H1 (cell line): ENCODE results near the gene MRE11. TPM values are rescaled to one million over a fixed set of nuclear protein-coding genes. Genes with fewer than 3 reads are reported as not detected.

Experiments used
- CTCF ChIA-PET: fragments of 300-600 bp; sonication (Branson Sonifier 250); formaldehyde crosslinking; loops from one replicate; lab custom pipeline; 2021; ENCODE audit not compliant: partially characterized antibody; lab: Charles Lee
- POLR2A ChIA-PET: fragments of 300-600 bp; sonication (Branson Sonifier 250); formaldehyde crosslinking; loops from one replicate; lab custom pipeline; 2021; ENCODE audit warnings: inconsistent platforms; ENCODE audit not compliant: partially characterized antibody; lab: Charles Lee
- DNase-seq, 2 experiments: peaks; one replicate each; pipeline versions ENCODE4 v3.0.0 to v3.0.0-alpha.2; 2010 to 2022; ENCODE audit warnings: low spot score in 2 of 2, low read depth in 1 of 2, mixed read lengths in 1 of 2
- FAIRE-seq: peaks from 2 replicates; lab custom pipeline; 2011; peaks lifted over from hg19 to GRCh38; lab: Jason Lieb, UNC
- H2AFZ ChIP-seq: 2 replicates; pipeline ENCODE4 v1.8.1; 2012; ENCODE audit warnings: low read length, inconsistent platforms
- H2AK5ac ChIP-seq: 2 replicates; pipeline ENCODE4 v1.6.1; 2013; ENCODE audit warnings: low read depth, low read length
- H2BK120ac ChIP-seq: replicated peaks from 2 replicates; pipeline ENCODE3; 2013; ENCODE audit warnings: low read depth, low read length, inconsistent platforms
- H2BK12ac ChIP-seq: 2 replicates; pipeline ENCODE4 v1.6.1; 2013; ENCODE audit warnings: low read depth, low read length
- H2BK15ac ChIP-seq: 2 replicates; pipeline ENCODE4 v1.6.1; 2013; ENCODE audit warnings: low read length
- H2BK20ac ChIP-seq: 2 replicates; pipeline ENCODE4 v1.6.1; 2013; ENCODE audit warnings: low read length
- H2BK5ac ChIP-seq: 2 replicates; pipeline ENCODE4 v1.6.1; 2013; ENCODE audit warnings: low read depth, low read length
- H3K14ac ChIP-seq: 2 replicates; pipeline ENCODE4 v1.6.1; 2013; ENCODE audit warnings: inconsistent platforms; ENCODE audit not compliant: insufficient read length
- H3K18ac ChIP-seq: 2 replicates; pipeline ENCODE4 v1.6.1; 2013; ENCODE audit warnings: low read length; ENCODE audit errors: extremely low read depth
- H3K23ac ChIP-seq: 2 replicates; pipeline ENCODE4 v1.6.1; 2013; ENCODE audit warnings: inconsistent platforms; ENCODE audit not compliant: insufficient read length
- H3K23me2 ChIP-seq: 2 replicates; pipeline ENCODE4 v1.6.1; 2013; ENCODE audit warnings: low read depth, low read length
- H3K27ac ChIP-seq: 2 replicates; pipeline ENCODE4 v1.6.1; 2011; ENCODE audit warnings: low read depth, low read length, inconsistent platforms
- H3K27me3 ChIP-seq, 4 experiments: replicated peaks in 1 of 4; 1 replicate in 1 of 4; 2 replicates in 3 of 4; pipeline versions ENCODE4 v1.6.1 to v1.8.1; 2011 to 2013; ENCODE audit warnings: low read length in 3 of 4, mild to moderate bottlenecking in 3 of 4, inconsistent platforms in 2 of 4, mixed read lengths in 2 of 4, moderate library complexity in 1 of 4; ENCODE audit not compliant: control insufficient read depth in 3 of 4, insufficient read depth in 3 of 4; ENCODE audit errors: extremely low read depth in 1 of 4
- H3K36me3 ChIP-seq, 4 experiments: 2 replicates each; pipeline versions ENCODE4 v1.6.1 to v1.8.1; 2011 to 2013; ENCODE audit warnings: mild to moderate bottlenecking in 4 of 4, low read length in 3 of 4, moderate library complexity in 2 of 4, control low read depth in 1 of 4, inconsistent platforms in 1 of 4; ENCODE audit not compliant: insufficient read depth in 4 of 4, control insufficient read depth in 2 of 4
- H3K4ac ChIP-seq: replicated peaks from 2 replicates; pipeline ENCODE3; 2013; ENCODE audit warnings: low read length, low read depth, mixed read lengths, inconsistent platforms; ENCODE audit not compliant: insufficient read length
- H3K4me1 ChIP-seq, 4 experiments: replicated peaks in 1 of 4; 1 replicate in 1 of 4; 2 replicates in 3 of 4; pipeline versions ENCODE4 v1.6.1 to v1.8.1; 2011 to 2013; ENCODE audit warnings: low read length in 3 of 4, inconsistent platforms in 2 of 4, mixed read lengths in 1 of 4; ENCODE audit not compliant: insufficient read depth in 4 of 4, control insufficient read depth in 3 of 4
- H3K4me2 ChIP-seq, 2 experiments: 2 replicates each; pipeline versions ENCODE4 v1.6.1 to v1.8.1; 2011 to 2013; ENCODE audit warnings: low read depth in 2 of 2, low read length in 2 of 2, control low read depth in 1 of 2, inconsistent platforms in 1 of 2, mild to moderate bottlenecking in 1 of 2; ENCODE audit not compliant: insufficient read depth in 1 of 2
- H3K4me3 ChIP-seq, 4 experiments: fragments of 200-600, 300-600 bp in 1 of 4; sonication (generic), shearing (Covaris generic), sonication (Bioruptor Twin) in 1 of 4; 2 replicates each; pipeline versions ENCODE4 v1.5.1 to v1.8.1; 2011 to 2016; ENCODE audit warnings: low read length in 4 of 4, low read depth in 3 of 4, control low read depth in 2 of 4, inconsistent platforms in 2 of 4, mild to moderate bottlenecking in 2 of 4, mixed read lengths in 1 of 4, moderate library complexity in 1 of 4; ENCODE audit not compliant: insufficient read depth in 2 of 4; ENCODE audit errors: extremely low read depth in 1 of 4
- H3K56ac ChIP-seq: replicated peaks from 2 replicates; pipeline ENCODE3; 2013; ENCODE audit warnings: low read depth, mild to moderate bottlenecking, mixed read lengths, low read length, inconsistent platforms; ENCODE audit not compliant: insufficient read length
- H3K79me1 ChIP-seq: 2 replicates; pipeline ENCODE4 v1.6.1; 2013; ENCODE audit warnings: low read depth, low read length, control low read depth
- H3K79me2 ChIP-seq, 2 experiments: 2 replicates each; pipeline versions ENCODE4 v1.6.1 to v1.8.1; 2012 to 2013; ENCODE audit warnings: low read length in 2 of 2, mild to moderate bottlenecking in 2 of 2, inconsistent platforms in 1 of 2; ENCODE audit not compliant: insufficient read depth in 2 of 2, control insufficient read depth in 1 of 2
- H3K9ac ChIP-seq, 4 experiments: replicated peaks in 1 of 4; 1 replicate in 1 of 4; 2 replicates in 3 of 4; pipeline versions ENCODE4 v1.6.1 to v1.8.1; 2011 to 2013; ENCODE audit warnings: low read depth in 3 of 4, low read length in 3 of 4, control low read depth in 2 of 4, mild to moderate bottlenecking in 2 of 4, moderate library complexity in 2 of 4, inconsistent platforms in 1 of 4; ENCODE audit errors: extremely low read depth in 1 of 4
- H3K9me3 ChIP-seq, 2 experiments: 2 replicates each; pipeline versions ENCODE4 v1.6.1 to v1.8.1; 2012 to 2013; ENCODE audit warnings: mild to moderate bottlenecking in 2 of 2, moderate library complexity in 2 of 2, control low read depth in 1 of 2, inconsistent platforms in 1 of 2, low read depth in 1 of 2, low read length in 1 of 2, mixed read lengths in 1 of 2; ENCODE audit not compliant: insufficient read depth in 2 of 2
- H4K20me1 ChIP-seq, 2 experiments: replicated peaks in 1 of 2; 2 replicates each; pipeline versions ENCODE3 to v1.8.1; 2011 to 2013; ENCODE audit warnings: inconsistent platforms in 2 of 2, low read length in 2 of 2, mild to moderate bottlenecking in 1 of 2; ENCODE audit not compliant: insufficient read depth in 2 of 2, control insufficient read depth in 1 of 2
- H4K5ac ChIP-seq: 2 replicates; pipeline ENCODE4 v1.6.1; 2013; ENCODE audit warnings: low read length, low read depth, mixed read lengths, inconsistent platforms; ENCODE audit not compliant: insufficient read length
- H4K8ac ChIP-seq: 2 replicates; pipeline ENCODE4 v1.8.0; 2013; ENCODE audit warnings: mild to moderate bottlenecking, moderate library complexity, low read length, inconsistent platforms; ENCODE audit not compliant: insufficient read depth; ENCODE audit errors: extremely low read depth
- H4K91ac ChIP-seq: replicated peaks from 2 replicates; pipeline ENCODE3; 2013; ENCODE audit warnings: low read length, mixed read lengths, inconsistent platforms; ENCODE audit not compliant: insufficient read length
- ASH2L ChIP-seq: fragments of 200-600, 300-600 bp; sonication (generic); IDR thresholded peaks from one replicate; pipeline ENCODE4 v1.7.1; 2017; ENCODE audit warnings: low read length
- CHD1 ChIP-seq: IDR thresholded peaks from 2 replicates; pipeline ENCODE4 v1.6.1; 2012; ENCODE audit warnings: low read depth, low read length, improper control_type of control experiment
- CTBP2 ChIP-seq: IDR thresholded peaks from 2 replicates; pipeline ENCODE4 v1.7.0; 2011; ENCODE audit warnings: borderline replicate concordance, mild to moderate bottlenecking, moderate library complexity, mixed read lengths, low read length; ENCODE audit not compliant: insufficient read depth, insufficient read length
- EP300 ChIP-seq, 2 experiments: IDR thresholded peaks; 1 replicate in 1 of 2; 2 replicates in 1 of 2; pipeline ENCODE4 v1.6.1; 2011 to 2012; ENCODE audit warnings: low read depth in 2 of 2, low read length in 2 of 2, mild to moderate bottlenecking in 2 of 2, borderline replicate concordance in 1 of 2, inconsistent platforms in 1 of 2, moderate library complexity in 1 of 2
- GTF2F1 ChIP-seq: IDR thresholded peaks from 2 replicates; pipeline ENCODE4 v1.6.1; 2012; ENCODE audit warnings: low read depth, low read length, improper control_type of control experiment, borderline replicate concordance
- HDAC6 ChIP-seq: IDR thresholded peaks from one replicate; pipeline ENCODE4 v1.7.1; 2012; ENCODE audit warnings: low read depth, mild to moderate bottlenecking, inconsistent platforms, low read length, moderate library complexity
- KDM4A ChIP-seq: IDR thresholded peaks from one replicate; pipeline ENCODE4 v1.7.1; 2012; ENCODE audit warnings: low read depth, mild to moderate bottlenecking, moderate library complexity, low read length, inconsistent platforms; ENCODE audit not compliant: severe bottlenecking
- PHF8 ChIP-seq: fragments of 200-600 bp; sonication (generic); conservative IDR thresholded peaks from 2 replicates; pipeline ENCODE4 v1.7.1; 2012; ENCODE audit warnings: low read depth, mild to moderate bottlenecking, inconsistent platforms, low read length, moderate library complexity
- POU5F1 ChIP-seq: IDR thresholded peaks from 2 replicates; pipeline ENCODE4 v1.6.1; 2011; ENCODE audit warnings: low read depth, mild to moderate bottlenecking, low read length, moderate library complexity
- RFX5 ChIP-seq: IDR thresholded peaks from 2 replicates; pipeline ENCODE4 v1.6.1; 2011; ENCODE audit warnings: low read depth, low read length, improper control_type of control experiment, borderline replicate concordance
- SIN3A ChIP-seq, 2 experiments: IDR thresholded peaks in 1 of 2; conservative IDR thresholded peaks in 1 of 2; 2 replicates each; pipeline ENCODE4 v1.6.1; 2011 to 2012; ENCODE audit warnings: low read length in 2 of 2, improper control_type of control experiment in 1 of 2, low read depth in 1 of 2, mild to moderate bottlenecking in 1 of 2
- SP2 ChIP-seq: IDR thresholded peaks from 2 replicates; pipeline ENCODE4 v1.6.1; 2012; ENCODE audit warnings: mild to moderate bottlenecking, low read length, inconsistent platforms
- WGBS, 2 experiments: shearing (Covaris generic) in 1 of 2; methylation state at CpG; one replicate each; pipeline versions ENCODE4 v1.1.6 to v1.1.7; 2013 to 2015; ENCODE audit warnings: low lambda C conversion rate in 2 of 2, mixed read lengths in 2 of 2, inconsistent platforms in 1 of 2, low coverage in 1 of 2, missing lambda C conversion rate in 1 of 2; ENCODE audit not compliant: insufficient replicate concordance in 2 of 2, insufficient coverage in 1 of 2, insufficient read length in 1 of 2; ENCODE audit errors: extremely low coverage in 1 of 2, missing lambda C conversion rate in 1 of 2; 5-methylcytosine and 5-hydroxymethylcytosine counted together
- polyA plus RNA-seq, 7 experiments: library from polyadenylated mRNA; depleted of rRNA in 3 of 7; stranded (reverse) in 5 of 7; unstranded in 2 of 7; fragments of >200 nt in 5 of 7; fragments of 200-250 nt in 2 of 7; gene quantifications; 1 replicate in 5 of 7; 2 replicates in 1 of 7; 4 replicates in 1 of 7; pipeline versions ENCODE4 v1.2.1 to v1.2.3, GENCODE V29; 2011 to 2013; ENCODE audit warnings: missing spikeins in 2 of 7, mixed read lengths in 2 of 7
- total RNA-seq: library from RNA; stranded (reverse); fragmentation: NEBNext Ultra II Directional; extraction: Animal tissue kit (Norgen Biotek cat#: 25700); gene quantifications from 2 replicates; pipeline ENCODE4 v1.2.1, GENCODE V29; 2021

The MRE11 gene
- total and polyA plus RNA-seq, 2 of the 8 experiments (the other 6 are each of a cell fraction or from before 2014, with no cell fraction given) = 7.2 to 43.4 TPM

DNA sequence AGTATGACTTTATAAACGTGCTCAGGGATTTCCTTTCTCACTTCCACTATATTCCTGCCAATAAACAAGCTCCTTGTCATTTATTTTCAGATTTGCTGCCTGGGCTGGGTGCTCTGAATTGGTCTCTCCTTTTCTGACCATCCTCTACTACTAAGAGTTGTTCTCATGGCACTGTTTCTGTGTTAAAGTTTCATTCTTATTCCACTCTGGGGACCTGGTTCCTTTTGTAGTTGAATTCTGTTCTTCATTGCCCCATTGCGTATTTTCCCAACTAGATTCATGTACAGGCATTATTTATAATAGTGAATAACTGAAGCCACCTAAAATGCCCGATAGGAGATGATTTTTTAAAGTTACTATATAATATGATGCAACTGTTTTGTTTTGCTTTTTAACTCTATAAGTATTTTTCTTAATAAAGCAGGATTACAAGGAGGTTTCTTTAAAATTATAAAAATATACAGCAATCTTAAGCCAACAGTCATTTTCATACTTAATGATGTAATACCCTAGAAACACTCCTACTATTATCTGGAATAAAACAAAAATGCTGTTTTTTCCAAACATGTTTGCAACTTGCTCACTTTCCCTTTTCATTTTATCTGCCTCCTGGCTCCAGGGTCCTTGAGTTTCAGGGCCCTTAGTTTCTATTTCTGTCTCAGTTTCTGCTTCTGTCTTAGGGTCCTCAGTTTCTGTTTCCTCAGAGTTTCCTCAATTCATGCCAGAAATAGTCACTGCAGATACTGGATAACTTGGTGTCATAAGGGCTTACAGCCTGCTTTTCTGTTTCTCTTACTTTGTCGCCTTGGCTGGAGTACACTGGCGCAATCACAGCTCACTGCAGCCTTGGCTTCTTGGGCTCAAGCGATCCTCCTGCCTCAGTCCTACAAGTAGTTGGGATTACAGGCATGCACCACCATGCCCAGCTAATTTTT lies 40.3 kb upstream of the MRE11 start:
- Histone ChIP-seq H2BK12ac (no peak overlapping the region), H2BK5ac (no peak overlapping the region), H3K9me3 (no peaks in the 10 kb centered on the region), H2AK5ac (no peak overlapping the region), H3K4me3 (no peak overlapping the region), H3K79me2 (no peaks in the 10 kb centered on the region), H3K4ac (no peak overlapping the region), H4K20me1 (no peaks in the 10 kb centered on the region), H4K5ac (no peak overlapping the region), H3K23me2 (no peaks in the 10 kb centered on the region), H2BK20ac (no peak overlapping the region), H3K27ac (no peak overlapping the region), H3K9ac (no peak overlapping the region), H3K27me3 (no peaks in the 10 kb centered on the region), H2BK15ac (no peak overlapping the region), H3K79me1 (no peaks in the 10 kb centered on the region), H3K36me3 (no peaks in the 10 kb centered on the region), H4K91ac (no peak overlapping the region), H3K18ac (no peak overlapping the region), H3K56ac (no peak overlapping the region), H2AFZ (no peak overlapping the region), H3K14ac (no peak overlapping the region), H3K4me2 (no peak overlapping the region), H3K23ac (no peak overlapping the region), H4K8ac (no peak overlapping the region; the same call in 1 of the 2 replicates), H2BK120ac (no peak overlapping the region), H3K4me1 (no peaks in the 10 kb centered on the region)
- ChIA-PET CTCF (interaction anchor here (0.6 to 1.7 kb wide), 4 partner anchors 11 to 69 kb away, joined by 3 to 4 read pairs (median 4); no protein-coding TSS in a partner anchor), POLR2A (no interaction called here)
- DNase-seq (no peak), FAIRE-seq (no peak)
- whole genome bisulfite sequencing, 2 experiments = 90% methylated on average over 6 of the region's 6 CpGs; no CpG with 5 or more reads in 1 of the 2 experiments
- TF ChIP-seq SIN3A (conservative IDR thresholded peaks at IDR 0.05 in 1 of 2, IDR thresholded peaks at IDR 0.05 in 1 of 2; ENCODE audit: low read depth in 1 of 2, low read length in 2 of 2) (no peak), KDM4A (no peak), GTF2F1 (no peak), SP2 (no peak), HDAC6 (no peak), CTBP2 (no peak), PHF8 (no peak), ASH2L (no peak), CHD1 (no peak), POU5F1 (no peak), RFX5 (no peak), EP300 (IDR thresholded peaks at IDR 0.05; ENCODE audit: borderline replicate concordance in 1 of 2, low read depth in 2 of 2, low read length in 2 of 2) (no peak)
